BJ (cell line): ENCODE measurements around the gene ZBTB44. TPM values are rescaled to one million over a fixed set of nuclear protein-coding genes. Genes with fewer than 3 reads are reported as not detected.
"Not testable (repeated sequence)": the region's sequence is repeated elsewhere in the genome, so short reads cannot be mapped to it uniquely, and the experiment has no call there.

Source experiments
- CTCF ChIA-PET: fragments of 350-600 bp; formaldehyde crosslinking; extraction: SDS; loops from one replicate; lab custom pipeline; 2021; ENCODE audit warnings: antibody characterized with exemption, inconsistent platforms; lab: Yijun Ruan, JAX
- POLR2A ChIA-PET: fragments of 300-600 bp; sonication (Branson Sonifier 250); formaldehyde crosslinking; extraction: SDS; loops from one replicate; lab custom pipeline; 2021; ENCODE audit warnings: antibody characterized with exemption; lab: Charles Lee
- DNase-seq: peaks from one replicate; pipeline ENCODE4 v3.0.0-alpha.2; 2011; ENCODE audit warnings: low read depth
- H3K27me3 ChIP-seq: 2 replicates; pipeline ENCODE4 v1.6.0; 2011; ENCODE audit warnings: low read length; ENCODE audit not compliant: control insufficient read depth, insufficient read depth
- H3K36me3 ChIP-seq: 2 replicates; pipeline ENCODE4 v1.5.1; 2011; ENCODE audit warnings: low read length; ENCODE audit not compliant: control insufficient read depth, insufficient read depth
- H3K4me3 ChIP-seq: 2 replicates; pipeline ENCODE4 v1.5.1; 2011; ENCODE audit warnings: low read depth, mild to moderate bottlenecking, control low read depth, low read length
- polyA plus RNA-seq: library from polyadenylated mRNA; depleted of rRNA; stranded (reverse); fragments of >200 nt; gene quantifications from 2 replicates; pipeline ENCODE4 v1.2.3, GENCODE V29; 2011
- TF ChIP-seq, protein P1 (sequence below): IDR thresholded peaks from 2 replicates; pipeline ENCODE4 v1.5.1; 2011; ENCODE audit warnings: low read depth, mild to moderate bottlenecking, control low read depth, inconsistent platforms, low read length, moderate library complexity; ENCODE audit not compliant: insufficient read depth

Gene ZBTB44
- polyA plus RNA-seq, 1 experiment, result 11.5 TPM

DNA sequence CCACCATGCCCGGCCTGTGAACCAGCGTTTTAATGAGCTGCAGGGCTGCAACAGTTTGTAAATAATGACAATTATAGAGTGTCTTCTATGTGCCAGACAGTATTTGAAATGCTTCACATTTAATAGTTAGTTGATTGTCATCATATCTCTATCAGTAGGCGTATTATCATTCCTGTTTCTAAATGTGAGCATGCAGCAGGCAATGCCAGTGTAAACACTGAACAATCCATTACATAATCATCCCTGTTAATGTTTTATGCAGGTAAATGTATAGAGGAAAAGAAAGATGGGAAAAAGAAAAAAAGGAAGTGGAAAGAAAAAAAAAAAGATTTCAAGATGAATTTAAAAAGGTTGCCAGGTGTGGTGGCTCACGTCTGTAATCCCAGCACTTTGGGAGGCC, 52.3 kb downstream of the ZBTB44 start:
- ChIA-PET POLR2A (no interaction called here), CTCF (no interaction called here)
- no peak overlapping the region for H3K4me3 ChIP-seq
- TF ChIP-seq, protein P1, sequence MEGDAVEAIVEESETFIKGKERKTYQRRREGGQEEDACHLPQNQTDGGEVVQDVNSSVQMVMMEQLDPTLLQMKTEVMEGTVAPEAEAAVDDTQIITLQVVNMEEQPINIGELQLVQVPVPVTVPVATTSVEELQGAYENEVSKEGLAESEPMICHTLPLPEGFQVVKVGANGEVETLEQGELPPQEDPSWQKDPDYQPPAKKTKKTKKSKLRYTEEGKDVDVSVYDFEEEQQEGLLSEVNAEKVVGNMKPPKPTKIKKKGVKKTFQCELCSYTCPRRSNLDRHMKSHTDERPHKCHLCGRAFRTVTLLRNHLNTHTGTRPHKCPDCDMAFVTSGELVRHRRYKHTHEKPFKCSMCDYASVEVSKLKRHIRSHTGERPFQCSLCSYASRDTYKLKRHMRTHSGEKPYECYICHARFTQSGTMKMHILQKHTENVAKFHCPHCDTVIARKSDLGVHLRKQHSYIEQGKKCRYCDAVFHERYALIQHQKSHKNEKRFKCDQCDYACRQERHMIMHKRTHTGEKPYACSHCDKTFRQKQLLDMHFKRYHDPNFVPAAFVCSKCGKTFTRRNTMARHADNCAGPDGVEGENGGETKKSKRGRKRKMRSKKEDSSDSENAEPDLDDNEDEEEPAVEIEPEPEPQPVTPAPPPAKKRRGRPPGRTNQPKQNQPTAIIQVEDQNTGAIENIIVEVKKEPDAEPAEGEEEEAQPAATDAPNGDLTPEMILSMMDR, result no peak
- no peaks in the 10 kb centered on the region for H3K27me3 ChIP-seq
- no peak for DNase-seq
- peaks cover 5% of the 10 kb centered on the region for H3K36me3 ChIP-seq

DNA sequence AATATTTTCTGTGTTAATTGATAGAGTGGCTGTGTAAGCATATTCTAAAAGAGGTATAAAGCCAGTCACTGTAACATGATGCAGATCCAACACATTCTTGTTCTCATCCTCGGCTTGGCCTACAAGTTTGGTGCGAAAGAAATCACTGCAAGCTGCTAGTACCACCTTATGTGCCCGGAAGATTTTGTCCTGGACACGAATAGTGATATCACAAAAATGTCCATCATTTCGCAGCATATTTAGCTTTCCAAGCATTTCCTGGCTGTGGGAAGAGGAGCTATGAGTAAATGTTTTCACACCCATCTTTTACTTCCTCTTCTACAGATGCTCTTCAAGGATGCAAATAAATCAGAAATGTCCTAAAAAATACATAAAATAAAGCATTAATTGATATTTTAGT, 53.1 kb downstream of the ZBTB44 start:
- Histone ChIP-seq H3K4me3 (no peak overlapping the region), H3K36me3 (peaks cover 5% of the 10 kb centered on the region), H3K27me3 (no peaks in the 10 kb centered on the region)
- POLR2A ChIA-PET, result no interaction called here
- no peak for DNase-seq
- CTCF ChIA-PET, result interaction anchor here (0.5 to 0.9 kb wide), 2 partner anchors 20 to 1749 kb away, joined by 3 read pairs; no protein-coding TSS in a partner anchor
- TF ChIP-seq, protein P1, result no peak

DNA sequence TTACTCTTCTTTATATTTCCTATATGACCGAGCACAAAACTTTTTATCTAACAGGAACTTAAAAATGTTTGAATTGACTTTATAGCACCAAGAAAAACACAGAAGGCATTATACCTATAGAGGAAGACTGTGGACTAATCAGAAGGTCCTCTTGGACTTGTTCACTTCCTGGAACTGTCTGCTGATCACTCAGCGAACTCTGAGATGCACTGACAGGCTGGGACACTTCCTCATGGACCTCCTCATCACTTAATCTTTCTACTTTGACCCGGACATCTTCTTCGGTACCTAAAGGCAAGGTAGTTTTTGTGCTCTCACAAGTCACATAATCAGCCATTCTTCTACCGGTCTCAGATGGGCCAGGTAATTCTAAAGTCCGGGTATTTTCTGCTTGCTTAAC, 54.0 kb downstream of the ZBTB44 start:
- POLR2A ChIA-PET, result no interaction called here
- Histone ChIP-seq H3K27me3 (no peaks in the 10 kb centered on the region), H3K4me3 (no peak overlapping the region), H3K36me3 (peaks cover 5% of the 10 kb centered on the region)
- TF ChIP-seq, protein P1, result no peak
- DNase-seq, result no peak
- CTCF ChIA-PET, result interaction anchor here (0.9 kb wide), 1 partner anchor 19 kb away, joined by 3 read pairs; no protein-coding TSS in a partner anchor

DNA sequence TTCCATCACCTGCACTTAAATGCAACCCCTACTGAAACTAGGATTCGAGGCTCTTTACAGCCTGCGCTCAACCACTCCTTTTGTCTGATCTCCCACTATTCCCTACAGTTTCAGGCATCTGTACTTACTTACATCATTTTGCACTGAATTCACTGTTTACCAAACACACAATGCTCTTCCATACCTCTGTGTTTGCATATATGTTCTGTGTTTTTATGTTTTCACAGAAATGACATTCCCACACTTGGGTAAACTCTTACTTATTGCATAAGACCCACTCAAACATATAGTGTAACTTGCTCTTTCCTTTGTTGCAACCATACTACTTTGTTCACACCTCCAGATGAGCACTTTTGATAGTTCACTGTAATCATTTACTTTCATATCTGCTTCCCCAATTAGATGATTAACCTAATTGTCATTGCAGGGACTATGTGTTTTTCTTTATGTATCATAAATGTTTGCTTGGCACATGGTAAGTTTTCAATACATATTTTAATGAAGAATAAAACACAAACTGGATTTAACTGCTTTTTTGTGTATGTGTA, 54.6 kb downstream of the ZBTB44 start:
- ChIA-PET CTCF (no interaction called here), POLR2A (no interaction called here)
- no peak for DNase-seq
- Histone ChIP-seq H3K36me3 (peaks cover 5% of the 10 kb centered on the region), H3K4me3 (no peak overlapping the region), H3K27me3 (no peaks in the 10 kb centered on the region)
- TF ChIP-seq, protein P1, result no peak

DNA sequence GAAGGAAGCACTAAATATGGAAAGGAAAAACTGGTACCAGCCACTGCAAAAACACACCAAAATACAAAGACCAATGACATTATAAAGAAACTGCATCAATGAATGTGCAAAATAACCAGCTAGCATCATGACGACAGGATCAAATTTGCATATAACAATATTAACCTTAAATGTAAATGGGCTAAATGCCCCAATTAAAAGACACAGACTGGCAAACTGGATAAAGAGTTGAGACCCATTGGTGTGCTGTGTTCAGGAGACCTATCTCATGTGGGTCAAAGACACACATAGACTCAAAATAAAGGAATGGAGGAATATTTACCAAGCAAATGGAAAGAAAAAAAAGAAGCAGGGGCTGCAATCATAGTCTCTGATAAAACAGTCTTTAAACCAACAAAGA, 63.0 kb downstream of the ZBTB44 start:
- H3K27me3 ChIP-seq, DNase-seq, POLR2A ChIA-PET, H3K4me3 ChIP-seq, H3K36me3 ChIP-seq: not testable (repeated sequence)
- CTCF ChIA-PET, result interaction anchor here (0.9 kb wide), 1 partner anchor 14 kb away, joined by 3 read pairs; no protein-coding TSS in a partner anchor

DNA sequence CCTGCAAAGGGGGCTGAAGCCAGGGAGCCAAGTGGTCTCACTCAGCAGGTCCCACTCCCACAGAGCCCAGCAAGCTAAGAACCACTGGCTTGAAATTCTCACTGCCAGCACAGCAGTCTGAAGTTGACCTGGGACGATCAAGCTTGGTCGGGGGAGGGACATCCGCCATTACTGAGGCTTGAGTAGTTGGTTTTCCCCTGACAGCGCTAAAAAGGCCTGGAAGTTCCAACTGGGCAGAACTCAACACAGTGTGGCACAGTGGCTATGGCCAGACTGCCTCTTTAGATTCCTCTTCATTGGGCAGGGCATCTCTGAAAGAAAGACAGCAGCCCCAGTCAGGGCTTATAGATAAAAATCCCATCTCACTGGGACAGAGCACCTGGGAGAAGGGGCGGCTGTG, 64.8 kb downstream of the ZBTB44 start:
- CTCF ChIA-PET, H3K4me3 ChIP-seq, H3K27me3 ChIP-seq, DNase-seq, H3K36me3 ChIP-seq, POLR2A ChIA-PET: not testable (repeated sequence)
